CD14-positive monocyte (primary cell): ENCODE data around the gene NONO. TPM values are rescaled to one million over a fixed set of nuclear protein-coding genes. Genes with fewer than 3 reads are reported as not detected.
"Not testable (repeated sequence)": the region's sequence is repeated elsewhere in the genome, so short reads cannot be mapped to it uniquely, and the experiment has no call there.

Source experiments
- DNase-seq, 3 donors: peaks; one replicate each; pipeline ENCODE4 v3.0.0-alpha.2; 2011 to 2022
- H2AFZ ChIP-seq: 2 replicates; pipeline ENCODE4 v1.6.0; 2012; ENCODE audit warnings: mild to moderate bottlenecking, low read depth, low read length, inconsistent platforms; ENCODE audit not compliant: insufficient read depth, poor library complexity, severe bottlenecking
- H3K27ac ChIP-seq, 2 donors: 1 replicate in 1 of 2; 2 replicates in 1 of 2; pipeline ENCODE4 v1.5.1; 2012 to 2013; ENCODE audit warnings: low read length in 2 of 2, control low read depth in 1 of 2, inconsistent platforms in 1 of 2, low read depth in 1 of 2, mild to moderate bottlenecking in 1 of 2
- H3K27me3 ChIP-seq, 2 donors: one replicate each; pipeline versions ENCODE4 v1.6.0 to v1.6.1; 2011 to 2013; ENCODE audit warnings: low read length in 2 of 2; ENCODE audit not compliant: control insufficient read depth in 2 of 2, insufficient read depth in 2 of 2
- H3K36me3 ChIP-seq, 2 donors: replicated peaks in 1 of 2; 1 replicate in 1 of 2; 2 replicates in 1 of 2; pipeline versions ENCODE4 v1.5.1 to v1.6.1; 2012 to 2013; ENCODE audit warnings: low read length in 2 of 2, control low read depth in 1 of 2, inconsistent platforms in 1 of 2, mild to moderate bottlenecking in 1 of 2; ENCODE audit not compliant: insufficient read depth in 2 of 2, control insufficient read depth in 1 of 2
- H3K4me1 ChIP-seq, 2 donors: 1 replicate in 1 of 2; 2 replicates in 1 of 2; pipeline versions ENCODE4 v1.5.1 to v1.6.1; 2012 to 2013; ENCODE audit warnings: low read length in 2 of 2, control low read depth in 1 of 2, inconsistent platforms in 1 of 2, mild to moderate bottlenecking in 1 of 2, moderate library complexity in 1 of 2; ENCODE audit not compliant: insufficient read depth in 2 of 2, control insufficient read depth in 1 of 2
- H3K4me2 ChIP-seq: replicated peaks from 2 replicates; pipeline ENCODE3; 2012; ENCODE audit warnings: low read length, moderate library complexity, mild to moderate bottlenecking; ENCODE audit not compliant: poor library complexity, severe bottlenecking; ENCODE audit errors: extremely low read depth
- H3K4me3 ChIP-seq, 3 experiments: fragments of 200-600 bp in 1 of 3; sonication (generic) in 1 of 3; replicated peaks in 1 of 3; 1 replicate in 2 of 3; 2 replicates in 1 of 3; pipeline ENCODE4 v1.5.1; 2011 to 2013; ENCODE audit warnings: low read length in 3 of 3, mild to moderate bottlenecking in 3 of 3, control low read depth in 2 of 3, low read depth in 2 of 3, inconsistent platforms in 1 of 3, moderate library complexity in 1 of 3
- H3K79me2 ChIP-seq: 2 replicates; pipeline ENCODE4 v1.6.0; 2012; ENCODE audit warnings: mild to moderate bottlenecking, control low read depth, inconsistent platforms, low read length, moderate library complexity; ENCODE audit not compliant: insufficient read depth
- H3K9ac ChIP-seq: 2 replicates; pipeline ENCODE4 v1.6.0; 2017; ENCODE audit warnings: low read length, mild to moderate bottlenecking; ENCODE audit not compliant: insufficient read depth, poor library complexity, severe bottlenecking
- H3K9me3 ChIP-seq, 2 donors: replicated peaks in 1 of 2; 1 replicate in 1 of 2; 2 replicates in 1 of 2; pipeline versions ENCODE4 v1.5.1 to v1.6.1; 2012 to 2013; ENCODE audit warnings: low read length in 2 of 2, control low read depth in 1 of 2; ENCODE audit not compliant: control insufficient read depth in 1 of 2, insufficient read depth in 1 of 2
- H4K20me1 ChIP-seq: 2 replicates; pipeline ENCODE4 v1.6.0; 2012; ENCODE audit warnings: mild to moderate bottlenecking, low read length, control low read depth, moderate library complexity; ENCODE audit not compliant: insufficient read depth
- H3K27ac Mint-ChIP-seq, 7 donors: one replicate each; pipeline ENCODE4 v1.8.0; 2020; ENCODE audit warnings: mild to moderate bottlenecking in 7 of 7, mixed read lengths in 7 of 7, moderate library complexity in 6 of 7, inconsistent platforms in 2 of 7
- H3K27me3 Mint-ChIP-seq, 3 donors: one replicate each; pipeline ENCODE4 v1.8.0; 2021 to 2022; ENCODE audit warnings: low read depth in 3 of 3, mild to moderate bottlenecking in 3 of 3, mixed read lengths in 3 of 3, moderate library complexity in 3 of 3, inconsistent platforms in 1 of 3
- H3K36me3 Mint-ChIP-seq, 2 donors: one replicate each; pipeline ENCODE4 v1.8.0; 2020; ENCODE audit warnings: mixed read lengths in 2 of 2, inconsistent platforms in 1 of 2, mild to moderate bottlenecking in 1 of 2
- H3K4me1 Mint-ChIP-seq: one replicate; pipeline ENCODE4 v1.8.0; 2020; ENCODE audit warnings: mild to moderate bottlenecking, mixed read lengths
- H3K4me3 Mint-ChIP-seq, 2 donors: one replicate each; pipeline ENCODE4 v1.8.0; 2020; ENCODE audit warnings: mild to moderate bottlenecking in 2 of 2, mixed read lengths in 2 of 2, moderate library complexity in 1 of 2
- H3K9me3 Mint-ChIP-seq, 7 donors: one replicate each; pipeline ENCODE4 v1.8.0; 2020 to 2022; ENCODE audit warnings: mixed read lengths in 7 of 7, mild to moderate bottlenecking in 6 of 7, moderate library complexity in 6 of 7, inconsistent platforms in 2 of 7
- whole genome bisulfite sequencing: methylation state at CpG from one replicate; pipeline ENCODE4 v1.1.5; 2013; ENCODE audit warnings: missing lambda C conversion rate; ENCODE audit not compliant: insufficient coverage; 5-methylcytosine and 5-hydroxymethylcytosine counted together
- intact Hi-C, 2 donors: fragments of 100-400 bp; cut with micrococcal nuclease; formaldehyde crosslinking; loops; one replicate each; pipeline versions ENCODE4 v1.15.0 to v1.15.1; 2023
- polyA plus RNA-seq, 3 donors: library from polyadenylated mRNA; depleted of rRNA in 1 of 3; unstranded in 2 of 3; stranded (reverse) in 1 of 3; fragments of 300-500 nt in 2 of 3; fragments of >200 nt in 1 of 3; fragmentation: Illumina TruSeq in 2 of 3; gene quantifications; 1 replicate in 2 of 3; 2 replicates in 1 of 3; pipeline ENCODE4 v1.2.3, GENCODE V29; 2012 to 2021
- TF ChIP-seq, protein P1 (sequence below): fragments of 200-600 bp; IDR thresholded peaks from one replicate; pipeline ENCODE4 v1.8.0; 2022; ENCODE audit warnings: antibody characterized with exemption, mild to moderate bottlenecking

The NONO gene
- polyA plus RNA-seq, 3 donors, result 111 to 133 (median 122) TPM

DNA sequence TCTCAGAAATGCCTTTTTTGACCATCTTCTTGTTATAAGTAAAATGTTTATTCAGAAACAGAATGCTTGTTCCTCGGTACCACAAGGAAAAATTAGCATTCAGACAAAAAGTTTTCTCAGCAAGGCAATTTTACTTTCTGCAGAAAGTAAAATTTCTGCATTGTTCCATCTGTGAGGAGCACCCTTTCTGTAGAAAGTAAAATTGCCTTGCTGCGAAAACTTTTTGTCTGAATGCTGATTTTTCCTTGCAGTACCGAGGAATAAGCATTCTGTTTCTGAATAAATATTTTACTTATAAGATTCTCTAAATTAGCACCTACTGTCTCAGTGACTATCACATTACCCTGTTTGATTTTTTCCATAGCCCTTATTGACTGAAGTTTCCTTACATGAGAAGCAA lies 43.0 kb downstream of the NONO start:
- TF ChIP-seq, protein P1, sequence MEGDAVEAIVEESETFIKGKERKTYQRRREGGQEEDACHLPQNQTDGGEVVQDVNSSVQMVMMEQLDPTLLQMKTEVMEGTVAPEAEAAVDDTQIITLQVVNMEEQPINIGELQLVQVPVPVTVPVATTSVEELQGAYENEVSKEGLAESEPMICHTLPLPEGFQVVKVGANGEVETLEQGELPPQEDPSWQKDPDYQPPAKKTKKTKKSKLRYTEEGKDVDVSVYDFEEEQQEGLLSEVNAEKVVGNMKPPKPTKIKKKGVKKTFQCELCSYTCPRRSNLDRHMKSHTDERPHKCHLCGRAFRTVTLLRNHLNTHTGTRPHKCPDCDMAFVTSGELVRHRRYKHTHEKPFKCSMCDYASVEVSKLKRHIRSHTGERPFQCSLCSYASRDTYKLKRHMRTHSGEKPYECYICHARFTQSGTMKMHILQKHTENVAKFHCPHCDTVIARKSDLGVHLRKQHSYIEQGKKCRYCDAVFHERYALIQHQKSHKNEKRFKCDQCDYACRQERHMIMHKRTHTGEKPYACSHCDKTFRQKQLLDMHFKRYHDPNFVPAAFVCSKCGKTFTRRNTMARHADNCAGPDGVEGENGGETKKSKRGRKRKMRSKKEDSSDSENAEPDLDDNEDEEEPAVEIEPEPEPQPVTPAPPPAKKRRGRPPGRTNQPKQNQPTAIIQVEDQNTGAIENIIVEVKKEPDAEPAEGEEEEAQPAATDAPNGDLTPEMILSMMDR, result no peak
- Mint-ChIP-seq H3K27me3 (no peaks in the 10 kb centered on the region), H3K4me3 (no peak overlapping the region), H3K9me3 (peaks cover 0 to 50% (median 32%) of the 10 kb centered on the region in 7 donors), H3K36me3 (peaks cover 0 to 1% of the 10 kb centered on the region in 2 donors), H3K27ac (no peak overlapping the region), H3K4me1 (no peaks in the 10 kb centered on the region)
- no CpG with 5 or more reads among the region's 3 CpGs for WGBS
- H3K27me3 ChIP-seq, result no peaks in the 10 kb centered on the region
- no peaks in the 10 kb centered on the region for H3K79me2 ChIP-seq
- H3K9me3 ChIP-seq, result peaks cover 8 to 12% of the 10 kb centered on the region in 2 donors
- H3K4me1 ChIP-seq, result no peaks in the 10 kb centered on the region
- H3K4me2 ChIP-seq, result no peak overlapping the region
- no peaks in the 10 kb centered on the region for H4K20me1 ChIP-seq
- no peaks in the 10 kb centered on the region for H3K36me3 ChIP-seq
- H2AFZ ChIP-seq, result no peak overlapping the region
- no peak overlapping the region for H3K27ac ChIP-seq
- no peak overlapping the region for H3K4me3 ChIP-seq
- H3K9ac ChIP-seq, result no peak overlapping the region
- DNase-seq, result no peak
- intact Hi-C loops, result no loop called here

- DNase-seq, H3K4me3 Mint-ChIP-seq, intact Hi-C loops, H3K4me2 ChIP-seq, H2AFZ ChIP-seq, H3K27me3 Mint-ChIP-seq, H3K9ac ChIP-seq, H3K27ac Mint-ChIP-seq, H3K9me3 Mint-ChIP-seq, H3K27ac ChIP-seq, H3K4me1 Mint-ChIP-seq, H3K4me3 ChIP-seq, H4K20me1 ChIP-seq, H3K36me3 ChIP-seq, H3K36me3 Mint-ChIP-seq, H3K79me2 ChIP-seq, H3K27me3 ChIP-seq, H3K4me1 ChIP-seq, H3K9me3 ChIP-seq: not testable (repeated sequence)
- no CpG with 5 or more reads among the region's 5 CpGs for WGBS
Observed at GRCh38 chrX:71349151-71349665, 65.8 kb downstream of the NONO start.

DNA sequence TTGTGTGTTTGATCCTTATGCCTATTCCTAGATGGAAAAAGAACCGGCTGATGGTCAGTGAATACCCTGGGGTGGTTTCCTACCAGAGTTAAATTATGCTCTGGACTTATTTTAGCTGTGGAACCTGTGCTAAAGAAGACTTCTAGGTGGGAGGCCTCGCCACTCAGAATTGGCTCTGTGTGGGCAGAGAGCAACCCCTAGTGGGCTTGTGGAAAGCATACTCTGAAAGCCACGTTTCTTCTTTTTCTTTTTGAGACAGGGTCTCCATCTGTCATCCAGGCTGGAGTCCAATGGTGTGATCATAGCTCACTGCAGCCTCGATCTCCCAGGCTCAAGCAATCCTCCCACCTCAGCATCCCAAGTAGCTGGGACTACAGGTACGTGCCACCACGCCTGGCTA lies 66.4 kb downstream of the NONO start:
- H3K27me3 ChIP-seq, H3K79me2 ChIP-seq, H2AFZ ChIP-seq, intact Hi-C loops, H3K27ac ChIP-seq, H4K20me1 ChIP-seq, DNase-seq, H3K36me3 ChIP-seq, H3K4me1 ChIP-seq, H3K4me3 ChIP-seq, H3K9ac ChIP-seq, H3K9me3 Mint-ChIP-seq, H3K4me2 ChIP-seq, H3K9me3 ChIP-seq, H3K4me1 Mint-ChIP-seq, H3K4me3 Mint-ChIP-seq, H3K27me3 Mint-ChIP-seq, H3K36me3 Mint-ChIP-seq, H3K27ac Mint-ChIP-seq: not testable (repeated sequence)
- WGBS, result no CpG with 5 or more reads among the region's 6 CpGs
